HG03025 (cell line): ENCODE data around the gene PDLIM5.
"Not testable (repeated sequence)": the region's sequence is repeated elsewhere in the genome, so short reads cannot be mapped to it uniquely, and the experiment has no call there.

Experiments
- ATAC-seq: cut with Tn5 transposase; IDR thresholded peaks from one replicate; pipeline ENCODE4 v1.9.1; 2021; ENCODE audit warnings: mild to moderate bottlenecking, moderate library complexity; ENCODE audit not compliant: unreplicated experiment, low FRiP score

Gene PDLIM5

GRCh38 chr4:94459462-94460161 is 7.9 kb downstream of the PDLIM5 start:
- no peak for ATAC-seq

- ATAC-seq = no peak
Observed at GRCh38 chr4:94461506-94461905, 9.8 kb downstream of the PDLIM5 start.

- no peak for ATAC-seq
Observed at GRCh38 chr4:94462572-94462971, 10.8 kb downstream of the PDLIM5 start.

GRCh38 chr4:94463771-94464170 is 12.0 kb downstream of the PDLIM5 start:
- ATAC-seq = no peak

GRCh38 chr4:94466371-94466770 is 14.6 kb downstream of the PDLIM5 start:
- no peak for ATAC-seq

GRCh38 chr4:94466923-94467322 is 15.2 kb downstream of the PDLIM5 start:
- no peak for ATAC-seq

- no peak for ATAC-seq
Observed at GRCh38 chr4:94468093-94468769, 16.5 kb downstream of the PDLIM5 start.

- ATAC-seq = no peak
Observed at GRCh38 chr4:94469221-94469784, 17.6 kb downstream of the PDLIM5 start.

GRCh38 chr4:94470132-94470531 is 18.4 kb downstream of the PDLIM5 start:
- ATAC-seq = no peak

GRCh38 chr4:94470782-94471181 is 19.0 kb downstream of the PDLIM5 start:
- ATAC-seq = not testable (repeated sequence)

- ATAC-seq = no peak
Observed at GRCh38 chr4:94472056-94472826, 20.5 kb downstream of the PDLIM5 start.

- no peak for ATAC-seq
Observed at GRCh38 chr4:94475050-94475449, 23.3 kb downstream of the PDLIM5 start.

GRCh38 chr4:94475794-94476193 is 24.1 kb downstream of the PDLIM5 start:
- ATAC-seq = no peak

- no peak for ATAC-seq
Observed at GRCh38 chr4:94477227-94477626, 25.5 kb downstream of the PDLIM5 start.

- ATAC-seq = not testable (repeated sequence)
Observed at GRCh38 chr4:94478805-94479204, 27.1 kb downstream of the PDLIM5 start.

- ATAC-seq = no peak
Observed at GRCh38 chr4:94479358-94480141, 27.8 kb downstream of the PDLIM5 start.

GRCh38 chr4:94480362-94480951 is 28.7 kb downstream of the PDLIM5 start:
- ATAC-seq = no peak

- no peak for ATAC-seq
Observed at GRCh38 chr4:94483895-94484294, 32.2 kb downstream of the PDLIM5 start.

GRCh38 chr4:94484818-94485217 is 33.1 kb downstream of the PDLIM5 start:
- ATAC-seq = no peak

GRCh38 chr4:94486372-94486801 is 34.6 kb downstream of the PDLIM5 start:
- no peak for ATAC-seq
